Kidney tubule cell (primary cell): ENCODE data around the gene AJAP1.

Experiments
- DNase-seq: peaks from one replicate; pipeline ENCODE4 v3.0.0-alpha.2; 2018; ENCODE audit warnings: low spot score

Gene AJAP1

GRCh38 chr1:4631321-4631720, 23.1 kb upstream of the AJAP1 start:
- no peak for DNase-seq

GRCh38 chr1:4633346-4633745, 21.1 kb upstream of the AJAP1 start:
- DNase-seq = no peak

- no peak for DNase-seq
Measured at GRCh38 chr1:4634156-4634792, 20.1 kb upstream of the AJAP1 start.

- DNase-seq = no peak
Measured at GRCh38 chr1:4634793-4635406, 19.5 kb upstream of the AJAP1 start.

GRCh38 chr1:4636186-4636585, 18.2 kb upstream of the AJAP1 start:
- no peak for DNase-seq

- DNase-seq = no peak
Measured at GRCh38 chr1:4636644-4637380, 17.6 kb upstream of the AJAP1 start.

GRCh38 chr1:4637616-4638344, 16.6 kb upstream of the AJAP1 start:
- no peak for DNase-seq

GRCh38 chr1:4638345-4638729, 16.1 kb upstream of the AJAP1 start:
- peak; percentile 47 for DNase-seq

- no peak for DNase-seq
Measured at GRCh38 chr1:4640931-4641330, 13.5 kb upstream of the AJAP1 start.

GRCh38 chr1:4647391-4647790, 7.0 kb upstream of the AJAP1 start:
- no peak for DNase-seq

- DNase-seq = no peak
Measured at GRCh38 chr1:4648657-4649056, 5.8 kb upstream of the AJAP1 start.

GRCh38 chr1:4650481-4650880, 3.9 kb upstream of the AJAP1 start:
- DNase-seq = peak; percentile 97

- DNase-seq = no peak
Measured at GRCh38 chr1:4650981-4651380, 3.4 kb upstream of the AJAP1 start.

- DNase-seq = peak; percentile 68
Measured at GRCh38 chr1:4652631-4653327, 1.6 kb upstream of the AJAP1 start.

GRCh38 chr1:4653328-4653660, 1.1 kb upstream of the AJAP1 start:
- no peak for DNase-seq

- peak; percentile 40 for DNase-seq
Measured at GRCh38 chr1:4654764-4655673, 610 bp downstream of the AJAP1 start.

- DNase-seq = peak; percentile 80
Measured at GRCh38 chr1:4655674-4656532, 1.5 kb downstream of the AJAP1 start.

- DNase-seq = no peak
Measured at GRCh38 chr1:4656533-4657140, 2.2 kb downstream of the AJAP1 start.

- DNase-seq = no peak
Measured at GRCh38 chr1:4657244-4657789, 2.9 kb downstream of the AJAP1 start.
